ENCODE data around the gene TMIGD1. TPM values are rescaled to one million over a fixed set of nuclear protein-coding genes. Genes with fewer than 3 reads are reported as not detected.

Gene TMIGD1
- total and polyA plus RNA-seq, 10 of the 15 experiments (the other 5 are each of a cell fraction or from before 2014, with no cell fraction given) = not detected

DNA sequence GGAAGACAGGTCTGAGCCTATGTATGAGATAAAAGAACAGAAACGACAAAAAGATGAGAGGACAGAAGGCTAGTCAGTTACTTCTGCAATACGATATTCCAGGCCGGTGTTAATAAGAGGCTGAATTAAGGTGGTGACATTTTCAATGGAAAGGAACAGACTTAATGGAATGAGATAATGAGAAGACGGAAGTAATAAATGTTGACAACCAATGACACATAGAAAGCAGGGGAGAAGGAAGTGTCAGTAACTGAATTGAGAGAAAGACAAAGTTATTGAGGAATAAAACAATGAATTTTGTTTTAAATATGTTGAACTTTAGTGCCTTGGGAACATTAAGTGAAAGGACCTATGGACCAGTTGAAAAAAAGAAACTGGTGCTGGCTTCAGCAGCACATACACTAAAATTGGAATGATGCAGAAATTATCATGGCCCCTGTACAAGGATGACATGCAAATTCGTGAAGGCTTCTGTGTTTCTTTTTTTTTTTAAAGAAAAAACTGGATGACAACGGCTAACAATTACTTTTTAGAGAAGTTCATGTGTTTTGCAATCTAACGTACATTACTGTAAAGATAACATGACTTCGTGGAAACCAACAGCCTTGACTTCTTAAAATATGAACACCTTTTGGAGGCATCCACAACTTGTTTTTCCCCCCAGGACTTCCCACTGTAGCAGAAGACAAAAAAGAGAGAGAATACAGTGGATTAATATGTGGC is 26.4 kb upstream of the TMIGD1 start:
- SMC1A ChIA-PET (ENCODE audit: uncharacterized antibody, unreplicated experiment) = no interaction called here
- in situ Hi-C loops (cut with MboI) (no loop called here), intact Hi-C loops (cut with micrococcal nuclease; ENCODE audit: unreplicated experiment) (no loop called here)
- no peak for DNase-seq (ENCODE audit: low read depth, low spot score)
- RAD21 ChIA-PET (ENCODE audit: unreplicated experiment) = no interaction called here
- Histone ChIP-seq H3K4me3 (no peak overlapping the region), H3K27me3 (replicated peaks in 1 of 2; ENCODE audit: control insufficient read depth in 2 of 2, insufficient read depth in 2 of 2, low read length in 1 of 2) (no peaks in the 10 kb centered on the region), H4K20me1 (ENCODE audit: control insufficient read depth, insufficient read depth) (no peaks in the 10 kb centered on the region), H3K79me2 (ENCODE audit: control insufficient read depth, insufficient read depth, low read length) (no peaks in the 10 kb centered on the region), H3K9ac (ENCODE audit: control insufficient read depth, insufficient read depth, low read length) (no peak overlapping the region), H2AFZ (ENCODE audit: control insufficient read depth, low read depth, low read length) (no peak overlapping the region), H3K9me3 (replicated peaks; ENCODE audit: control insufficient read depth, insufficient read depth, low read length) (peaks cover 6% of the 10 kb centered on the region; the same call in 2 of the 3 replicates), H3K36me3 (ENCODE audit: control insufficient read depth in 2 of 2, insufficient read depth in 2 of 2, low read length in 1 of 2) (no peaks in the 10 kb centered on the region), H3K4me2 (ENCODE audit: control insufficient read depth, insufficient read depth) (no peak overlapping the region), H3K27ac (ENCODE audit: control insufficient read depth, insufficient read depth) (no peak overlapping the region), H3K4me1 (ENCODE audit: control insufficient read depth, insufficient read depth, low read length) (peaks cover 18% of the 10 kb centered on the region)
- BruUV-seq (replicated peaks) = no TSS peak
- 85% methylated on average over 8 of the region's 8 CpGs for WGBS (ENCODE audit: insufficient coverage, insufficient replicate concordance, low lambda C conversion rate, missing lambda C conversion rate)
- TF ChIP-seq SP1 (IDR thresholded peaks at IDR 0.05; ENCODE audit: low read depth, low read length) (no peak), KDM1A (IDR thresholded peaks at IDR 0.05; ENCODE audit: borderline replicate concordance) (no peak), ASH2L (IDR thresholded peaks at IDR 0.05; ENCODE audit: borderline replicate concordance, low read depth) (no peak), PAX8 (IDR thresholded peaks at IDR 0.05) (no peak), ZNF274 (IDR thresholded peaks at IDR 0.05; ENCODE audit: insufficient read depth, insufficient read length) (no peak), CHD2 (IDR thresholded peaks at IDR 0.05; ENCODE audit: borderline replicate concordance, low read depth, low read length) (no peak)
- TF ChIP-seq, protein P1, sequence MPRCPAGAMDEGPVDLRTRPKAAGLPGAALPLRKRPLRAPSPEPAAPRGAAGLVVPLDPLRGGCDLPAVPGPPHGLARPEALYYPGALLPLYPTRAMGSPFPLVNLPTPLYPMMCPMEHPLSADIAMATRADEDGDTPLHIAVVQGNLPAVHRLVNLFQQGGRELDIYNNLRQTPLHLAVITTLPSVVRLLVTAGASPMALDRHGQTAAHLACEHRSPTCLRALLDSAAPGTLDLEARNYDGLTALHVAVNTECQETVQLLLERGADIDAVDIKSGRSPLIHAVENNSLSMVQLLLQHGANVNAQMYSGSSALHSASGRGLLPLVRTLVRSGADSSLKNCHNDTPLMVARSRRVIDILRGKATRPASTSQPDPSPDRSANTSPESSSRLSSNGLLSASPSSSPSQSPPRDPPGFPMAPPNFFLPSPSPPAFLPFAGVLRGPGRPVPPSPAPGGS (IDR thresholded peaks at IDR 0.05; ENCODE audit: borderline replicate concordance, insufficient read depth, low read depth, low read length, poor library complexity, severe bottlenecking) = no peak
- TF ChIP-seq, protein P2, sequence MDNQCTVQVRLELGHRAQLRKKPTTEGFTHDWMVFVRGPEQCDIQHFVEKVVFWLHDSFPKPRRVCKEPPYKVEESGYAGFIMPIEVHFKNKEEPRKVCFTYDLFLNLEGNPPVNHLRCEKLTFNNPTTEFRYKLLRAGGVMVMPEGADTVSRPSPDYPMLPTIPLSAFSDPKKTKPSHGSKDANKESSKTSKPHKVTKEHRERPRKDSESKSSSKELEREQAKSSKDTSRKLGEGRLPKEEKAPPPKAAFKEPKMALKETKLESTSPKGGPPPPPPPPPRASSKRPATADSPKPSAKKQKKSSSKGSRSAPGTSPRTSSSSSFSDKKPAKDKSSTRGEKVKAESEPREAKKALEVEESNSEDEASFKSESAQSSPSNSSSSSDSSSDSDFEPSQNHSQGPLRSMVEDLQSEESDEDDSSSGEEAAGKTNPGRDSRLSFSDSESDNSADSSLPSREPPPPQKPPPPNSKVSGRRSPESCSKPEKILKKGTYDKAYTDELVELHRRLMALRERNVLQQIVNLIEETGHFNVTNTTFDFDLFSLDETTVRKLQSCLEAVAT (IDR thresholded peaks at IDR 0.05) = no peak
- ATAC-seq = no peak
- CTCF ChIA-PET = interaction anchor here (1.4 kb wide), 1 partner anchor 21 kb away, joined by 4 read pairs; no protein-coding TSS in a partner anchor
- no peak for FAIRE-seq
- POLR2A ChIA-PET = no interaction called here

All from GM12878 (cell line).